ENCODE data around the gene SOD3.

SOD3 gene

GRCh38 chr4:24794051-24794450 lies 1.3 kb upstream of the SOD3 start:
- TF ChIP-seq FOXP2 (optimal IDR thresholded peaks at IDR 0.05; ENCODE audit: borderline replicate concordance, extremely low read depth, extremely low read length, insufficient read depth): no peak
- TF ChIP-seq TAF1 (IDR thresholded peaks at IDR 0.05; ENCODE audit: borderline replicate concordance, insufficient read depth, low read length): no peak
- no peak for TF ChIP-seq REST (IDR thresholded peaks at IDR 0.05; ENCODE audit: insufficient read depth in 1 of 2, low read depth in 2 of 2, low read length in 2 of 2)
- TF ChIP-seq SIN3A (IDR thresholded peaks at IDR 0.05; ENCODE audit: borderline replicate concordance, insufficient read depth, low read length): no peak
- TF ChIP-seq POLR2AphosphoS5 (IDR thresholded peaks at IDR 0.05; ENCODE audit: low read depth, low read length): no peak

- TF ChIP-seq TAF1 (IDR thresholded peaks at IDR 0.05; ENCODE audit: borderline replicate concordance, insufficient read depth, low read length): no peak
- no peak for TF ChIP-seq REST (IDR thresholded peaks at IDR 0.05; ENCODE audit: insufficient read depth in 1 of 2, low read depth in 2 of 2, low read length in 2 of 2)
Measured at GRCh38 chr4:24794480-24794879, 893 bp upstream of the SOD3 start.

GRCh38 chr4:24795666-24796381 lies 451 bp downstream of the SOD3 start:
- TF ChIP-seq FOXP2 (optimal IDR thresholded peaks at IDR 0.05; ENCODE audit: borderline replicate concordance, extremely low read depth, extremely low read length, insufficient read depth): no peak
- TF ChIP-seq REST (IDR thresholded peaks at IDR 0.05; ENCODE audit: insufficient read depth in 1 of 2, low read depth in 2 of 2, low read length in 2 of 2): no peak
- TF ChIP-seq TAF1 (IDR thresholded peaks at IDR 0.05; ENCODE audit: borderline replicate concordance, insufficient read depth, low read length): no peak
- no peak for TF ChIP-seq POLR2AphosphoS5 (IDR thresholded peaks at IDR 0.05; ENCODE audit: low read depth, low read length)
- no peak for TF ChIP-seq SIN3A (IDR thresholded peaks at IDR 0.05; ENCODE audit: borderline replicate concordance, insufficient read depth, low read length)

- TF ChIP-seq REST (IDR thresholded peaks at IDR 0.05; ENCODE audit: insufficient read depth in 1 of 2, low read depth in 2 of 2, low read length in 2 of 2) (no peak), FOXP2 (optimal IDR thresholded peaks at IDR 0.05; ENCODE audit: borderline replicate concordance, extremely low read depth, extremely low read length, insufficient read depth) (no peak), POLR2AphosphoS5 (IDR thresholded peaks at IDR 0.05; ENCODE audit: low read depth, low read length) (no peak), TAF1 (IDR thresholded peaks at IDR 0.05; ENCODE audit: borderline replicate concordance, insufficient read depth, low read length) (no peak), SIN3A (IDR thresholded peaks at IDR 0.05; ENCODE audit: borderline replicate concordance, insufficient read depth, low read length) (no peak)
Measured at GRCh38 chr4:24796620-24797019, 1.2 kb downstream of the SOD3 start.

All from PFSK-1 (cell line).